ENCODE data around the gene PRRT4.

The PRRT4 gene

DNA sequence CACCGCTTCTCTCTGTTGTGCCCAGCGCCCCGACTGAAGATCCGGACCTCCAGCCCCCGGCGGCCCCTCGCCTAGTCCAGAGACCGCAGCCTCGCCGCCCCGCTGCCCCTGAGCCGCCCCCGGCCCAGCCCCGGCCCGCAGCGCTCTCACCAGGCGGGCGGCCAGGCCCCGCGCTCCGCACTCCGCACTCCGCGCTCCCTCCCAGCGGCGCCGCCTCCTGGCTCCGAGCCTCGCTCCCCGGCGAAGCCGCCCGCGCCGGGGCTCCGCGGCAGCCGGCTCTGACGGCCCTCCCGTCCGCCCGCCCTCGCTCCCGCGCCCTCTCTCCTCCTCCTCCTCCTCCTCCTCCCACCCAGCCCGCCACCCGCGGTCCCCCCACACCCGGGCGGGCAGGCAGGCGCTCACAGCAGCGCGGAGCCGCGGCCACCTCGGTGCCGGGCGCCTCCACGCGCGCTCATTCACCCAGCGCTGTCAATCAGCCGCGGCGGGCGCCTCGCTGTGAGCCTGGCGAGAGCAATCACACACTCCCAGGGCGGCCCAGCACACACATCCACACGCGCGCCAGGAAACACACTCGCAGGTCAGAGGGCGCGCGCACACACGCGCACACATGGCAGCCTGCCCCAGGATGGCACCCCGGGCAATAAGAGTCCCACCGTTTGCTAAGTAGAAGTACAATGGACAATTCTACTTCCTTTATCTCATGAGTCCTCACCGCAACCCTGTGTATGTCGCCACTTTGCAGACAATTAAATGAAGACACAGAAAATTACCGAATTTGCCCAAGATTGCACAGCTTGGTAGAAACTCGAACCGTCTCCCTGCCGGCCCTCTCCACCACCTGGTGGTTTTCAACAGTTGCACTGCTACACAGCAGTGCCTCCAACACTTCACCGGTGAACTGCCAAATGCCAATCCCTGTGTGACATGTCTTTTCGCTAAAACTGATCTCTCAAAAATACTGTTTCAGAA is at the start of gene PRRT4:
PRRT4 (minus strand) TSS at position 280 of the 969 bp plus-strand sequence.
- Histone ChIP-seq H3K27ac (ENCODE audit: extremely low read depth, low read depth, low read length) (peak within 1 kb of the TSS; percentile 31; the same call in 1 of the 2 replicates), H3K36me3 (ENCODE audit: control insufficient read depth in 2 of 2, insufficient read depth in 1 of 2, low read length in 2 of 2) (no peaks in the 10 kb centered on the region), H3K4me1 (ENCODE audit: control insufficient read depth, insufficient read depth, low read length) (no peaks in the 10 kb centered on the region; the same call in 1 of the 2 replicates), H3K4me3 (ENCODE audit: low read depth, low read length) (peak within 1 kb of the TSS; percentile 47), H3K9me3 (ENCODE audit: control insufficient read depth, insufficient read depth, low read depth, low read length) (no peaks in the 10 kb centered on the region)
- POLR2A ChIA-PET: interaction anchor here (0.9 kb wide), 1 partner anchor 47 kb away, joined by 3 read pairs; no protein-coding TSS in a partner anchor
- CTCF ChIA-PET: interaction anchor here (0.6 to 3.5 kb wide), 8 partner anchors 9 to 26 kb away, joined by 3 to 10 read pairs (median 4); no protein-coding TSS in a partner anchor
- TF ChIP-seq ZNF514 (tag by site-specific recombination; IDR thresholded peaks at IDR 0.05): no peak
- TF ChIP-seq ZNF24 (tag by site-specific recombination; IDR thresholded peaks at IDR 0.05): 0 out of 2 replicates have a peak, but pooled peaks have one; percentile 52
- peak; percentile 25; the same call in 1 of the 2 replicates for TF ChIP-seq ZNF777 (tag by site-specific recombination; IDR thresholded peaks at IDR 0.05; ENCODE audit: borderline replicate concordance)
- TF ChIP-seq, protein P1, sequence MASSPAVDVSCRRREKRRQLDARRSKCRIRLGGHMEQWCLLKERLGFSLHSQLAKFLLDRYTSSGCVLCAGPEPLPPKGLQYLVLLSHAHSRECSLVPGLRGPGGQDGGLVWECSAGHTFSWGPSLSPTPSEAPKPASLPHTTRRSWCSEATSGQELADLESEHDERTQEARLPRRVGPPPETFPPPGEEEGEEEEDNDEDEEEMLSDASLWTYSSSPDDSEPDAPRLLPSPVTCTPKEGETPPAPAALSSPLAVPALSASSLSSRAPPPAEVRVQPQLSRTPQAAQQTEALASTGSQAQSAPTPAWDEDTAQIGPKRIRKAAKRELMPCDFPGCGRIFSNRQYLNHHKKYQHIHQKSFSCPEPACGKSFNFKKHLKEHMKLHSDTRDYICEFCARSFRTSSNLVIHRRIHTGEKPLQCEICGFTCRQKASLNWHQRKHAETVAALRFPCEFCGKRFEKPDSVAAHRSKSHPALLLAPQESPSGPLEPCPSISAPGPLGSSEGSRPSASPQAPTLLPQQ (tag by site-specific recombination; IDR thresholded peaks at IDR 0.05): peak; percentile 48
- TF ChIP-seq GLI4 (tag by site-specific recombination; IDR thresholded peaks at IDR 0.05): 0 out of 2 replicates have a peak, but pooled peaks have one; percentile 65
- TF ChIP-seq SP3 (tag by site-specific recombination; IDR thresholded peaks at IDR 0.05): peak; percentile 27; the same call in 1 of the 2 replicates
- peak; percentile 46; the same call in 1 of the 2 replicates for TF ChIP-seq GLIS2 (tag by site-specific recombination; IDR thresholded peaks at IDR 0.05)
- TF ChIP-seq, protein P2, sequence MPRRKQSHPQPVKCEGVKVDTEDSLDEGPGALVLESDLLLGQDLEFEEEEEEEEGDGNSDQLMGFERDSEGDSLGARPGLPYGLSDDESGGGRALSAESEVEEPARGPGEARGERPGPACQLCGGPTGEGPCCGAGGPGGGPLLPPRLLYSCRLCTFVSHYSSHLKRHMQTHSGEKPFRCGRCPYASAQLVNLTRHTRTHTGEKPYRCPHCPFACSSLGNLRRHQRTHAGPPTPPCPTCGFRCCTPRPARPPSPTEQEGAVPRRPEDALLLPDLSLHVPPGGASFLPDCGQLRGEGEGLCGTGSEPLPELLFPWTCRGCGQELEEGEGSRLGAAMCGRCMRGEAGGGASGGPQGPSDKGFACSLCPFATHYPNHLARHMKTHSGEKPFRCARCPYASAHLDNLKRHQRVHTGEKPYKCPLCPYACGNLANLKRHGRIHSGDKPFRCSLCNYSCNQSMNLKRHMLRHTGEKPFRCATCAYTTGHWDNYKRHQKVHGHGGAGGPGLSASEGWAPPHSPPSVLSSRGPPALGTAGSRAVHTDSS (tag by site-specific recombination; IDR thresholded peaks at IDR 0.05): peak; percentile 62
- TF ChIP-seq ZXDB (tag by site-specific recombination; IDR thresholded peaks at IDR 0.05): no peak
- peak; percentile 33; the same call in 1 of the 2 replicates for TF ChIP-seq YY1 (tag by site-specific recombination; IDR thresholded peaks at IDR 0.05)
- 0 out of 2 replicates have a peak, but pooled peaks have one; percentile 19 for TF ChIP-seq IKZF3 (tag by site-specific recombination; IDR thresholded peaks at IDR 0.05)
- TF ChIP-seq, protein P3, sequence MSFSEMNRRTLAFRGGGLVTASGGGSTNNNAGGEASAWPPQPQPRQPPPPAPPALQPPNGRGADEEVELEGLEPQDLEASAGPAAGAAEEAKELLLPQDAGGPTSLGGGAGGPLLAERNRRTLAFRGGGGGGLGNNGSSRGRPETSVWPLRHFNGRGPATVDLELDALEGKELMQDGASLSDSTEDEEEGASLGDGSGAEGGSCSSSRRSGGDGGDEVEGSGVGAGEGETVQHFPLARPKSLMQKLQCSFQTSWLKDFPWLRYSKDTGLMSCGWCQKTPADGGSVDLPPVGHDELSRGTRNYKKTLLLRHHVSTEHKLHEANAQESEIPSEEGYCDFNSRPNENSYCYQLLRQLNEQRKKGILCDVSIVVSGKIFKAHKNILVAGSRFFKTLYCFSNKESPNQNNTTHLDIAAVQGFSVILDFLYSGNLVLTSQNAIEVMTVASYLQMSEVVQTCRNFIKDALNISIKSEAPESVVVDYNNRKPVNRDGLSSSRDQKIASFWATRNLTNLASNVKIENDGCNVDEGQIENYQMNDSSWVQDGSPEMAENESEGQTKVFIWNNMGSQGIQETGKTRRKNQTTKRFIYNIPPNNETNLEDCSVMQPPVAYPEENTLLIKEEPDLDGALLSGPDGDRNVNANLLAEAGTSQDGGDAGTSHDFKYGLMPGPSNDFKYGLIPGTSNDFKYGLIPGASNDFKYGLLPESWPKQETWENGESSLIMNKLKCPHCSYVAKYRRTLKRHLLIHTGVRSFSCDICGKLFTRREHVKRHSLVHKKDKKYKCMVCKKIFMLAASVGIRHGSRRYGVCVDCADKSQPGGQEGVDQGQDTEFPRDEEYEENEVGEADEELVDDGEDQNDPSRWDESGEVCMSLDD (tag by site-specific recombination; IDR thresholded peaks at IDR 0.05): no peak; the same call in 1 of the 2 replicates
- peak; percentile 26; the same call in 1 of the 2 replicates for TF ChIP-seq ZNF501 (tag by site-specific recombination; IDR thresholded peaks at IDR 0.05)
- TF ChIP-seq, protein P4, sequence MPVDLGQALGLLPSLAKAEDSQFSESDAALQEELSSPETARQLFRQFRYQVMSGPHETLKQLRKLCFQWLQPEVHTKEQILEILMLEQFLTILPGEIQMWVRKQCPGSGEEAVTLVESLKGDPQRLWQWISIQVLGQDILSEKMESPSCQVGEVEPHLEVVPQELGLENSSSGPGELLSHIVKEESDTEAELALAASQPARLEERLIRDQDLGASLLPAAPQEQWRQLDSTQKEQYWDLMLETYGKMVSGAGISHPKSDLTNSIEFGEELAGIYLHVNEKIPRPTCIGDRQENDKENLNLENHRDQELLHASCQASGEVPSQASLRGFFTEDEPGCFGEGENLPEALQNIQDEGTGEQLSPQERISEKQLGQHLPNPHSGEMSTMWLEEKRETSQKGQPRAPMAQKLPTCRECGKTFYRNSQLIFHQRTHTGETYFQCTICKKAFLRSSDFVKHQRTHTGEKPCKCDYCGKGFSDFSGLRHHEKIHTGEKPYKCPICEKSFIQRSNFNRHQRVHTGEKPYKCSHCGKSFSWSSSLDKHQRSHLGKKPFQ (tag by site-specific recombination; IDR thresholded peaks at IDR 0.05): peak; percentile 57; the same call in 1 of the 2 replicates
- peak; percentile 82 for TF ChIP-seq ZNF2 (tag by site-specific recombination; IDR thresholded peaks at IDR 0.05)
- TF ChIP-seq WT1 (tag by site-specific recombination; IDR thresholded peaks at IDR 0.05): 0 out of 2 replicates have a peak, but pooled peaks have one; percentile 27
- TF ChIP-seq SCRT2 (tag by site-specific recombination; IDR thresholded peaks at IDR 0.05): peak; percentile 76
- TF ChIP-seq SP7 (tag by site-specific recombination; IDR thresholded peaks at IDR 0.05): peak; percentile 67
- TF ChIP-seq ZNF157 (tag by site-specific recombination; IDR thresholded peaks at IDR 0.05): no peak
- TF ChIP-seq ZSCAN30 (tag by site-specific recombination; IDR thresholded peaks at IDR 0.05): peak; percentile 68; the same call in 1 of the 2 replicates
- TF ChIP-seq YY2 (tag by site-specific recombination; IDR thresholded peaks at IDR 0.05): peak; percentile 79
- TF ChIP-seq ZNF214 (tag by site-specific recombination; IDR thresholded peaks at IDR 0.05; ENCODE audit: borderline replicate concordance): no peak
- TF ChIP-seq ZNF112 (tag by site-specific recombination; IDR thresholded peaks at IDR 0.05): no peak
- TF ChIP-seq, protein P5, sequence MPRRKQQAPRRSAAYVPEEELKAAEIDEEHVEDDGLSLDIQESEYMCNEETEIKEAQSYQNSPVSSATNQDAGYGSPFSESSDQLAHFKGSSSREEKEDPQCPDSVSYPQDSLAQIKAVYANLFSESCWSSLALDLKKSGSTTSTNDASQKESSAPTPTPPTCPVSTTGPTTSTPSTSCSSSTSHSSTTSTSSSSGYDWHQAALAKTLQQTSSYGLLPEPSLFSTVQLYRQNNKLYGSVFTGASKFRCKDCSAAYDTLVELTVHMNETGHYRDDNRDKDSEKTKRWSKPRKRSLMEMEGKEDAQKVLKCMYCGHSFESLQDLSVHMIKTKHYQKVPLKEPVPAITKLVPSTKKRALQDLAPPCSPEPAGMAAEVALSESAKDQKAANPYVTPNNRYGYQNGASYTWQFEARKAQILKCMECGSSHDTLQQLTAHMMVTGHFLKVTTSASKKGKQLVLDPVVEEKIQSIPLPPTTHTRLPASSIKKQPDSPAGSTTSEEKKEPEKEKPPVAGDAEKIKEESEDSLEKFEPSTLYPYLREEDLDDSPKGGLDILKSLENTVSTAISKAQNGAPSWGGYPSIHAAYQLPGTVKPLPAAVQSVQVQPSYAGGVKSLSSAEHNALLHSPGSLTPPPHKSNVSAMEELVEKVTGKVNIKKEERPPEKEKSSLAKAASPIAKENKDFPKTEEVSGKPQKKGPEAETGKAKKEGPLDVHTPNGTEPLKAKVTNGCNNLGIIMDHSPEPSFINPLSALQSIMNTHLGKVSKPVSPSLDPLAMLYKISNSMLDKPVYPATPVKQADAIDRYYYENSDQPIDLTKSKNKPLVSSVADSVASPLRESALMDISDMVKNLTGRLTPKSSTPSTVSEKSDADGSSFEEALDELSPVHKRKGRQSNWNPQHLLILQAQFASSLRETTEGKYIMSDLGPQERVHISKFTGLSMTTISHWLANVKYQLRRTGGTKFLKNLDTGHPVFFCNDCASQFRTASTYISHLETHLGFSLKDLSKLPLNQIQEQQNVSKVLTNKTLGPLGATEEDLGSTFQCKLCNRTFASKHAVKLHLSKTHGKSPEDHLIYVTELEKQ (tag by site-specific recombination; IDR thresholded peaks at IDR 0.05; ENCODE audit: borderline replicate concordance): no peak
- TF ChIP-seq ZNF629 (tag by site-specific recombination; IDR thresholded peaks at IDR 0.05): no peak
